GM12891 (cell line): ENCODE results near the gene CLTCL1.

ENCODE experiments used
- PAX5 ChIP-seq: IDR thresholded peaks from 2 replicates; pipeline ENCODE4 v1.6.1; 2011; ENCODE audit warnings: low read length, moderate library complexity, mild to moderate bottlenecking; ENCODE audit not compliant: insufficient read depth, severe bottlenecking
- POLR2A ChIP-seq: IDR thresholded peaks from 2 replicates; pipeline ENCODE4 v1.6.1; 2011; ENCODE audit warnings: low read depth, low read length, control low read depth
- POLR2AphosphoS5 ChIP-seq: IDR thresholded peaks from 2 replicates; pipeline ENCODE4 v1.6.1; 2011; ENCODE audit warnings: low read depth, low read length, control low read depth
- POU2F2 ChIP-seq: IDR thresholded peaks from 2 replicates; pipeline ENCODE4 v1.6.1; 2011; ENCODE audit warnings: low read depth, mild to moderate bottlenecking, control low read depth, low read length, moderate library complexity
- SPI1 ChIP-seq: IDR thresholded peaks from 2 replicates; pipeline ENCODE4 v1.6.1; 2011; ENCODE audit warnings: low read depth, low read length, control low read depth
- TAF1 ChIP-seq: IDR thresholded peaks from 2 replicates; pipeline ENCODE4 v1.6.1; 2011; ENCODE audit warnings: low read depth, low read length, control low read depth

DNA sequence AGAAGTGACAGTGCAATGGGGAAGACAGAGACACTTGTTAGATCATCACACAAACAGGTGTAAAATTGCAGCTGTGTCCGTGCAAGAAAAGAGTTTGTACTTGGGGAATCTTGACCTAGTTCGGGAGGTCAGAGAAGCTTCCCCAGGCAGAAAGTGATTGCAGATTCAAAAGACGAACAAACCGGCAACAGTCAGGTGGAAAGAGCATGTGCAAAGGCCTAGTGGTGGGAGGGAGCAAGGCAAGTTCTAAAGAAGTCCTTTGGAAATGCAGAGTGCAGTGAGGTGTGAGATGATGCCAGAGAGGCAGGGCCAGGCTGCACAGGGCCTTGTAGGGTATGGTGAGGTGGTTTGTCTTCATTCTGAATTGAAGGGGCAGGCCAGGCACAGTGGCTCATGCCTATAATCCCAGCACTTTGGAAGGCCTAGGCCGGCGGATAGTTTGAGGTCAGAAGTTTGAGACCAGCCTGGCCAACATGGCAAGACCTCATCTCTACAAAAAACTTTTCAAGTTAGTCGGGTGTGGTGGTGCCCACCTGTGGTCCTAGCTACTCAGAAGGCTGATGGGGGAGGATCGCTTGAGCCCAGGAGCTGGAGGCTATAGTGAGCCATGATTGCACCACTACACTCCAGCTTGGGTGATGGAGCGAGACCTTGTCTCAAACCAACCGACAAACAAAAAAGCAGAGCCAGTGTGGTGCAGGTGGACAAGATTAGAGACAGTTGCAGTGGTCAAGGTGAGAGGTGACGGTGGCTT, 145.1 kb downstream of the CLTCL1 start:
- TF ChIP-seq PAX5 (no peak), POLR2A (no peak), POLR2AphosphoS5 (no peak), SPI1 (no peak), TAF1 (no peak), POU2F2 (no peak)
